ENCODE measurements around the gene TPI1.

The TPI1 gene

GRCh38 chr12:6827982-6828780 is 39.1 kb upstream of the TPI1 start, which contains the start of gene P3H3:
Gene P3H3 (plus strand): TSS chr12:6828407. CDS start chr12:6828441, 34 bp downstream.
- no peaks in the 10 kb centered on the region for H3K9me3 ChIP-seq (ENCODE audit: control insufficient read depth, insufficient read depth, low read length)
- peaks cover 85% of the 10 kb centered on the region for H3K27me3 ChIP-seq (ENCODE audit: control insufficient read depth, low read length)
- no peaks in the 10 kb centered on the region for H3K79me2 ChIP-seq (ENCODE audit: control insufficient read depth, low read length)
- no peaks in the 10 kb centered on the region for H3F3A ChIP-seq (ENCODE audit: control insufficient read depth, insufficient read depth)
- H3K9me2 ChIP-seq (replicated peaks; ENCODE audit: control insufficient read depth, low read length): no peaks in the 10 kb centered on the region
- H3K36me3 ChIP-seq (ENCODE audit: control insufficient read depth, low read length): no peaks in the 10 kb centered on the region
- peak within 1 kb of the TSS; percentile 68 for H3K4me3 ChIP-seq (ENCODE audit: low read length)
- H3K4me2 ChIP-seq (ENCODE audit: low read length): peak within 1 kb of the TSS; percentile 92
- H3K27ac ChIP-seq (ENCODE audit: low read depth, low read length): no peak within 1 kb of the TSS
- peaks cover 21% of the 10 kb centered on the region for H3K4me1 ChIP-seq (ENCODE audit: control insufficient read depth, low read length)
- no peaks in the 10 kb centered on the region for H4K20me1 ChIP-seq (ENCODE audit: control insufficient read depth, insufficient read depth, low read depth, low read length)
- TF ChIP-seq CTCF (IDR thresholded peaks at IDR 0.05; ENCODE audit: low read depth, low read length, poor library complexity, severe bottlenecking) (no peak), EZH2phosphoT487 (IDR thresholded peaks at IDR 0.05; ENCODE audit: borderline replicate concordance, low read length) (peak; percentile 96)

- H3K9me2 ChIP-seq (replicated peaks; ENCODE audit: control insufficient read depth, low read length): no peaks in the 10 kb centered on the region
- H3K36me3 ChIP-seq (ENCODE audit: control insufficient read depth, low read length): no peaks in the 10 kb centered on the region
- H3K79me2 ChIP-seq (ENCODE audit: control insufficient read depth, low read length): no peaks in the 10 kb centered on the region
- H3K4me3 ChIP-seq (ENCODE audit: low read length): peak overlapping the region; percentile 68
- H3F3A ChIP-seq (ENCODE audit: control insufficient read depth, insufficient read depth): no peaks in the 10 kb centered on the region
- no peaks in the 10 kb centered on the region for H3K9me3 ChIP-seq (ENCODE audit: control insufficient read depth, insufficient read depth, low read length)
- H3K27me3 ChIP-seq (ENCODE audit: control insufficient read depth, low read length): peaks cover 84% of the 10 kb centered on the region
- TF ChIP-seq EZH2phosphoT487 (IDR thresholded peaks at IDR 0.05; ENCODE audit: borderline replicate concordance, low read length) (peak; percentile 98; the same call in 1 of the 2 replicates), CTCF (IDR thresholded peaks at IDR 0.05; ENCODE audit: low read depth, low read length, poor library complexity, severe bottlenecking) (no peak)
- no peak overlapping the region for H3K27ac ChIP-seq (ENCODE audit: low read depth, low read length)
- H3K4me1 ChIP-seq (ENCODE audit: control insufficient read depth, low read length): peaks cover 21% of the 10 kb centered on the region
- H3K4me2 ChIP-seq (ENCODE audit: low read length): peak overlapping the region; percentile 92
- no peaks in the 10 kb centered on the region for H4K20me1 ChIP-seq (ENCODE audit: control insufficient read depth, insufficient read depth, low read depth, low read length)
These were observed 38.4 kb upstream of the TPI1 start for GRCh38 chr12:6828781-6829535.

GRCh38 chr12:6829536-6830220 is 37.7 kb upstream of the TPI1 start:
- Histone ChIP-seq H3K4me3 (ENCODE audit: low read length) (peak overlapping the region; percentile 68), H3K4me2 (ENCODE audit: low read length) (peak overlapping the region; percentile 92), H3F3A (ENCODE audit: control insufficient read depth, insufficient read depth) (no peaks in the 10 kb centered on the region), H3K36me3 (ENCODE audit: control insufficient read depth, low read length) (no peaks in the 10 kb centered on the region), H3K4me1 (ENCODE audit: control insufficient read depth, low read length) (peaks cover 21% of the 10 kb centered on the region), H3K27ac (ENCODE audit: low read depth, low read length) (no peak overlapping the region), H3K9me2 (replicated peaks; ENCODE audit: control insufficient read depth, low read length) (no peaks in the 10 kb centered on the region), H3K79me2 (ENCODE audit: control insufficient read depth, low read length) (no peaks in the 10 kb centered on the region), H3K27me3 (ENCODE audit: control insufficient read depth, low read length) (peaks cover 82% of the 10 kb centered on the region), H3K9me3 (ENCODE audit: control insufficient read depth, insufficient read depth, low read length) (no peaks in the 10 kb centered on the region), H4K20me1 (ENCODE audit: control insufficient read depth, insufficient read depth, low read depth, low read length) (no peaks in the 10 kb centered on the region)
- TF ChIP-seq CTCF (IDR thresholded peaks at IDR 0.05; ENCODE audit: low read depth, low read length, poor library complexity, severe bottlenecking) (no peak), EZH2phosphoT487 (IDR thresholded peaks at IDR 0.05; ENCODE audit: borderline replicate concordance, low read length) (no peak)

Data from DOHH2 (cell line).